HG03439 (cell line): Measurements from ENCODE around the gene MACO1.
"Not testable (repeated sequence)": the region's sequence is repeated elsewhere in the genome, so short reads cannot be mapped to it uniquely, and the experiment has no call there.

Experiments
- ATAC-seq: cut with Tn5 transposase; IDR thresholded peaks from one replicate; pipeline ENCODE4 v1.9.1; 2021; ENCODE audit warnings: mild to moderate bottlenecking, moderate library complexity; ENCODE audit not compliant: unreplicated experiment

Gene MACO1

GRCh38 chr1:25450891-25451290 is 20.2 kb downstream of the MACO1 start:
- ATAC-seq, result no peak

GRCh38 chr1:25451908-25452307 is 21.2 kb downstream of the MACO1 start:
- no peak for ATAC-seq

- no peak for ATAC-seq
Observed at GRCh38 chr1:25456502-25456901, 25.8 kb downstream of the MACO1 start.

- ATAC-seq, result no peak
Observed at GRCh38 chr1:25458541-25459298, 28.0 kb downstream of the MACO1 start.

- ATAC-seq, result no peak
Observed at GRCh38 chr1:25460020-25460419, 29.3 kb downstream of the MACO1 start.

- not testable (repeated sequence) for ATAC-seq
Observed at GRCh38 chr1:25460816-25461215, 30.1 kb downstream of the MACO1 start.

GRCh38 chr1:25461849-25462248 is 31.2 kb downstream of the MACO1 start:
- no peak for ATAC-seq

- ATAC-seq, result no peak
Observed at GRCh38 chr1:25462732-25463131, 32.0 kb downstream of the MACO1 start.

- ATAC-seq, result no peak
Observed at GRCh38 chr1:25467193-25467592, 36.5 kb downstream of the MACO1 start.

- no peak for ATAC-seq
Observed at GRCh38 chr1:25467616-25468015, 36.9 kb downstream of the MACO1 start.

- ATAC-seq, result no peak
Observed at GRCh38 chr1:25468033-25468432, 37.3 kb downstream of the MACO1 start.

- no peak for ATAC-seq
Observed at GRCh38 chr1:25469177-25469576, 38.5 kb downstream of the MACO1 start.

- ATAC-seq, result no peak
Observed at GRCh38 chr1:25472471-25472870, 41.8 kb downstream of the MACO1 start.

GRCh38 chr1:25473653-25474225 is 43.0 kb downstream of the MACO1 start:
- no peak for ATAC-seq

- no peak for ATAC-seq
Observed at GRCh38 chr1:25474439-25475047, 43.8 kb downstream of the MACO1 start.

GRCh38 chr1:25476186-25477097 is 45.7 kb downstream of the MACO1 start:
- ATAC-seq, result no peak

GRCh38 chr1:25477448-25478034 is 46.8 kb downstream of the MACO1 start:
- ATAC-seq, result no peak

GRCh38 chr1:25478633-25479032 is 47.9 kb downstream of the MACO1 start:
- ATAC-seq, result no peak

- ATAC-seq, result no peak
Observed at GRCh38 chr1:25481625-25482024, 50.9 kb downstream of the MACO1 start.

GRCh38 chr1:25482211-25482610 is 51.5 kb downstream of the MACO1 start:
- ATAC-seq, result no peak

- ATAC-seq, result no peak
Observed at GRCh38 chr1:25484096-25484495, 53.4 kb downstream of the MACO1 start.
